Upper lobe of left lung (tissue), 4 donors: ENCODE measurements around the gene TMF1.

Experiments
- POLR2AphosphoS5 ChIP-seq, 2 donors: sonication (generic); formaldehyde crosslinking; IDR thresholded peaks; one replicate each; pipeline ENCODE4 v1.5.1; 2017; ENCODE audit warnings: antibody characterized with exemption in 2 of 2
- TF ChIP-seq, protein P1 (sequence below), 6 experiments: fragments of 450-650 bp in 4 of 6; fragments of 200-600 bp in 2 of 6; sonication (generic) in 2 of 6; IDR thresholded peaks; one replicate each; pipeline ENCODE4 v1.5.1; 2016 to 2019; ENCODE audit warnings: antibody characterized with exemption in 6 of 6

GRCh38 chr3:69005071-69005790 lies 46.9 kb downstream of the TMF1 start:
- TF ChIP-seq POLR2AphosphoS5 (IDR thresholded peaks at IDR 0.05): no peak
- TF ChIP-seq, protein P1, sequence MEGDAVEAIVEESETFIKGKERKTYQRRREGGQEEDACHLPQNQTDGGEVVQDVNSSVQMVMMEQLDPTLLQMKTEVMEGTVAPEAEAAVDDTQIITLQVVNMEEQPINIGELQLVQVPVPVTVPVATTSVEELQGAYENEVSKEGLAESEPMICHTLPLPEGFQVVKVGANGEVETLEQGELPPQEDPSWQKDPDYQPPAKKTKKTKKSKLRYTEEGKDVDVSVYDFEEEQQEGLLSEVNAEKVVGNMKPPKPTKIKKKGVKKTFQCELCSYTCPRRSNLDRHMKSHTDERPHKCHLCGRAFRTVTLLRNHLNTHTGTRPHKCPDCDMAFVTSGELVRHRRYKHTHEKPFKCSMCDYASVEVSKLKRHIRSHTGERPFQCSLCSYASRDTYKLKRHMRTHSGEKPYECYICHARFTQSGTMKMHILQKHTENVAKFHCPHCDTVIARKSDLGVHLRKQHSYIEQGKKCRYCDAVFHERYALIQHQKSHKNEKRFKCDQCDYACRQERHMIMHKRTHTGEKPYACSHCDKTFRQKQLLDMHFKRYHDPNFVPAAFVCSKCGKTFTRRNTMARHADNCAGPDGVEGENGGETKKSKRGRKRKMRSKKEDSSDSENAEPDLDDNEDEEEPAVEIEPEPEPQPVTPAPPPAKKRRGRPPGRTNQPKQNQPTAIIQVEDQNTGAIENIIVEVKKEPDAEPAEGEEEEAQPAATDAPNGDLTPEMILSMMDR (IDR thresholded peaks at IDR 0.05): no peak
